ENCODE measurements around the gene RBFOX2.

RBFOX2 gene

DNA sequence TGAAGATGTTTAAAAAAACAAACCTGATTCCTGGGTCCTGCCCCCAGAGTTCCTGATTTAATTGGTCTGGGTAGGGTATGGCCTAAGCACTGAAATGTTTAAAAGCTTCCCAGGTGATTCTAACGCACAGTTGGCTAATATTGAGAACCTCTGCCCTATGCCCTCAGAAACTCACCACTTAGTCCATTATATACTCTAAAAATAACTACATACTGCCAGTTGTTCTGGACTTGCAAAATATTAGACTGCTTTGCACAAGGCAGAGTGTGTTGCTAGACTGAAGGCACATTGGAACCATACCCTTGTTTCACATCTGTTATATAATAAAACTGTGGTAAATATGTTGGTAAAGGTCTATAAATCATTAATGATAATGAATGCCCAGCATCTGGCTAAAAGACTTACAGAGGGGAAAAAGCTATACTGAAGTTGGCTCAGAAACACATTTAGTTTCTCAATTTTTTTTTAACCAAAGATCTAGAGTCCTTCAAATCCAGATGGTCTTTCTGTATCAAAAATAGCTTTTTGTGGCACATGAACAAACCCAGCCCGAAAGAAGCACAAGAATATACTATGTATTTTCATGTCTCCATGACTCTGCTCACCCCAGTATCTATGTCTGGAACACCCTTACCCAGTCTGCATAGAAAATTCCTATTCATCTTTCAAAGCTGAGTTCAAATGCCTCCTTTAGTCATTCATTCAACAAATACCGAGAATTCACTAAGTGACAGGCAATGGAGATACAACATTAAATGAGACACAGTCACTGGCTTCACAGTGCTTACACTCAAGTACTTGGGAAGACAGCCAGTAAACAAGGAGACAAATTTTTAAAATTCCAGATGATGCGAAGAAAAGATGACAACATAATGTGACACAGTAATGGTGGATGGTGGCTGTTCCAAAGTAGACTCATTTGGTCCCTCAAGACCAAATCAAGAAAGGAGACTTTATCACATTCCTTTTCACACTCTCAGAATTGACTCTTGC is 44.1 kb downstream of the RBFOX2 start:
- TF ChIP-seq CTCF (IDR thresholded peaks at IDR 0.05; ENCODE audit: insufficient read depth, low read depth, low read length, missing control alignments): no peak
- no peak for DNase-seq (ENCODE audit: low read depth)
- no peak overlapping the region for H3K4me3 ChIP-seq (ENCODE audit: low read depth, low read length)

DNA sequence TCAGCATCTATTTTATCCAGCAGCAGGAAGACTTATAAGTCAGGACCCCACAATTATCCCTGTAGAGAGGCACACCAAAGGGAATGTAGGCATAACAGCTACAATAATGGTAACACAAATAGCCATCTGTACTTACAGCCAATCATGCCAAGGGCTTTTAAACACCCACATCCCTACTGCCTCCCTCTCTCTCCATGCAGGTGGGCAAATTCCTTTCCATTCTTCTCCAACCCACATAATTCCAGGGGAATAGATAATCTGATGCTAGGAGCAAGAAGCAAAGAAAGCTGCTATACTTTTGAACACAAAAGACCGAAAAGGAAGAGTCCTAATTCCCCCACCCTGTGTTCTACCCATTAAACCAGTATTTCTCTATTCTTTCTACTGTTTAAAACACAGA is 46.7 kb downstream of the RBFOX2 start:
- no peak overlapping the region for H3K4me3 ChIP-seq (ENCODE audit: low read depth, low read length)
- DNase-seq (ENCODE audit: low read depth): no peak
- no peak for TF ChIP-seq CTCF (IDR thresholded peaks at IDR 0.05; ENCODE audit: insufficient read depth, low read depth, low read length, missing control alignments)

DNA sequence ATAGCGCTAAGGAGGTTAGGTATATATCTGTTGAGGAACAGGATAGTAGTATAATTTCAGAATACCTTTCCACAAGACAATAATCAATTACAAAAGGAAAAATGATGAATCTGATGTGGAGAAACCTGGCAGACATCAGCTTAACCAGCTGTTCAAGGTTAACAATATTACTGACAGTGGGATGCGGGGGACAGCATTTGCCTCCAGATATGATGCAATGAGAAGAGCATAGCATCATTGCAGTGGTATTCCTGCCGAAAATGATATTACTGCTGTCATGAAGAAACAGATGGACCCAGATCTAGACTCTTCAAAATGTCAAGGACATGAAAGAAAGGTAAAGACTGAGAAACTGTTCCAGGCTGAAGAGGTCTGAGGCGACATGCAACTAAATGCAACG is 49.7 kb downstream of the RBFOX2 start:
- TF ChIP-seq CTCF (IDR thresholded peaks at IDR 0.05; ENCODE audit: insufficient read depth, low read depth, low read length, missing control alignments): no peak

DNA sequence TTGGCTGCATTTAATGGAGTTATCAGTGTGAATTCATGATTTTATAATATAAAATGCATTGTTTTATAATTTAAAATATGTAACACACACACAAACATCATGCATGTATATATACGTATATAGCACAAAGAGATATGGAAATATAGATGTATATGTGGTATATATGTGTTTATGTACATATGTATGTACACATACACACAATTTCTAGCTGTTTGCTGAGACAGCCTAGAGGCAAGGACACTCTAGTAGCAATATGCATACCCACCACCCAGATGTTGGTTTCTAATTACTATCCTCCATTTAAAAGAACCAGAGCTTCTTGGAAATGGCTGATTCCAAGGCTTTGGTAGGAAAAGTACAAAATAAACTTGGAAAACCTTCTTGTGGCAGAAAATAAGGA is 50.4 kb downstream of the RBFOX2 start:
- H3K4me3 ChIP-seq (ENCODE audit: low read depth, low read length): no peak overlapping the region
- DNase-seq (ENCODE audit: low read depth): no peak
- TF ChIP-seq CTCF (IDR thresholded peaks at IDR 0.05; ENCODE audit: insufficient read depth, low read depth, low read length, missing control alignments): no peak

More for the DNA sequence above, 49.7 kb downstream of the RBFOX2 start:
- H3K4me3 ChIP-seq (ENCODE audit: low read depth, low read length): no peak overlapping the region
- DNase-seq (ENCODE audit: low read depth): no peak

- DNase-seq (ENCODE audit: low read depth): no peak
- no peak for TF ChIP-seq CTCF (IDR thresholded peaks at IDR 0.05; ENCODE audit: insufficient read depth, low read depth, low read length, missing control alignments)
- no peak overlapping the region for H3K4me3 ChIP-seq (ENCODE audit: low read depth, low read length)
These were observed 51.5 kb downstream of the RBFOX2 start for GRCh38 chr22:35977136-35977535.

GRCh38 chr22:35973388-35973787 is 55.2 kb downstream of the RBFOX2 start:
- DNase-seq (ENCODE audit: low read depth): no peak
- H3K4me3 ChIP-seq (ENCODE audit: low read depth, low read length): no peak overlapping the region
- no peak for TF ChIP-seq CTCF (IDR thresholded peaks at IDR 0.05; ENCODE audit: insufficient read depth, low read depth, low read length, missing control alignments)
